OCI-LY7 (cell line): ENCODE measurements around the gene SPIRE2. TPM values are rescaled to one million over a fixed set of nuclear protein-coding genes. Genes with fewer than 3 reads are reported as not detected.

Source experiments
- BruUV-seq: library from RNA; stranded (reverse); fragments of 400-500 nt; replicated peaks from 2 replicates; lab custom pipeline; 2021; lab: Mats Ljungman, UMichigan
- CTCF ChIA-PET: fragments of 300-600 bp; sonication (Branson Sonifier 250); formaldehyde crosslinking; loops from one replicate; lab custom pipeline; 2022; ENCODE audit warnings: antibody characterized with exemption; ENCODE audit not compliant: unreplicated experiment; lab: Charles Lee
- POLR2A ChIA-PET: fragments of 300-600 bp; sonication (Branson Sonifier 250); formaldehyde crosslinking; loops from one replicate; lab custom pipeline; 2022; ENCODE audit warnings: antibody characterized with exemption; lab: Charles Lee
- DNase-seq: peaks from one replicate; pipeline ENCODE4 v3.0.0-alpha.2; 2015; ENCODE audit warnings: low spot score
- H2AFZ ChIP-seq: fragments of 200-600 bp; sonication (generic), shearing (Covaris generic); 2 replicates; pipeline ENCODE4 v1.6.1; 2014; ENCODE audit warnings: mild to moderate bottlenecking, antibody characterized with exemption, low read length, moderate library complexity
- H3K27ac ChIP-seq: fragments of 200-600 bp; sonication (generic); 2 replicates; pipeline ENCODE4 v1.5.1; 2014; ENCODE audit warnings: mixed run types, low read depth, mild to moderate bottlenecking, moderate library complexity, low read length, inconsistent platforms; ENCODE audit not compliant: poor library complexity, severe bottlenecking
- H3K36me3 ChIP-seq: fragments of 200-600 bp; sonication (generic); 2 replicates; pipeline ENCODE4 v1.6.1; 2014; ENCODE audit warnings: mild to moderate bottlenecking, antibody characterized with exemption, low read length, moderate library complexity, mixed read lengths; ENCODE audit not compliant: insufficient read depth
- H3K4me1 ChIP-seq: fragments of 200-600 bp; sonication (generic); 2 replicates; pipeline ENCODE4 v1.5.1; 2014; ENCODE audit warnings: mild to moderate bottlenecking, low read length; ENCODE audit not compliant: insufficient read depth, poor library complexity, severe bottlenecking
- H3K4me2 ChIP-seq: fragments of 200-600 bp; sonication (generic); 2 replicates; pipeline ENCODE4 v1.6.1; 2014; ENCODE audit warnings: mild to moderate bottlenecking, low read length
- H3K4me3 ChIP-seq: fragments of 200-600 bp; sonication (generic); 2 replicates; pipeline ENCODE4 v1.5.1; 2014; ENCODE audit warnings: mild to moderate bottlenecking, low read depth, low read length; ENCODE audit not compliant: poor library complexity, severe bottlenecking
- H3K79me2 ChIP-seq: fragments of 200-600 bp; sonication (generic); 2 replicates; pipeline ENCODE4 v1.6.1; 2016; ENCODE audit warnings: low read depth, mild to moderate bottlenecking, low read length, moderate library complexity, mixed read lengths; ENCODE audit not compliant: insufficient read depth
- H3K9me2 ChIP-seq: fragments of 200-600 bp; sonication (generic); 2 replicates; pipeline ENCODE4 v1.6.1; 2016; ENCODE audit warnings: mild to moderate bottlenecking, low read length, mixed read lengths; ENCODE audit not compliant: insufficient read depth
- H3K9me3 ChIP-seq: fragments of 200-600 bp; sonication (generic); 2 replicates; pipeline ENCODE4 v1.6.1; 2014; ENCODE audit warnings: mild to moderate bottlenecking, mixed run types, low read length, mixed read lengths
- H4K20me1 ChIP-seq: fragments of 200-600 bp; sonication (generic); 2 replicates; pipeline ENCODE4 v1.6.1; 2014; ENCODE audit warnings: mild to moderate bottlenecking, antibody characterized with exemption, low read length, moderate library complexity, mixed read lengths; ENCODE audit not compliant: insufficient read depth
- CTCF ChIP-seq: fragments of 200-600 bp; sonication (generic); conservative IDR thresholded peaks from 2 replicates; pipeline ENCODE4 v1.5.1; 2014; ENCODE audit warnings: mild to moderate bottlenecking, antibody characterized with exemption, low read length, moderate library complexity, mixed read lengths
- EZH2phosphoT487 ChIP-seq: fragments of 200-600 bp; sonication (generic); IDR thresholded peaks from 2 replicates; pipeline ENCODE4 v1.6.1; 2018; ENCODE audit warnings: low read depth, borderline replicate concordance, mild to moderate bottlenecking, mixed run types, antibody characterized with exemption, low read length, moderate library complexity, mixed read lengths
- intact Hi-C: fragments of 100-400 bp; cut with micrococcal nuclease; formaldehyde crosslinking; loops from one replicate; pipeline ENCODE4 v1.10.0; 2022; ENCODE audit not compliant: unreplicated experiment
- total RNA-seq, 2 experiments: library from RNA; depleted of rRNA in 1 of 2; stranded (reverse); fragments of >200 nt in 1 of 2; shearing (Covaris generic) in 1 of 2; gene quantifications; 2 replicates each; pipeline ENCODE4 v1.2.3, GENCODE V29; 2014 to 2022

Gene SPIRE2
- total RNA-seq, 2 experiments from 2014 or later = 7.1 to 48.5 TPM

- Histone ChIP-seq H3K9me3 (peaks cover 1% of the 10 kb centered on the region), H3K79me2 (peaks cover 50% of the 10 kb centered on the region), H3K9me2 (no peaks in the 10 kb centered on the region), H3K4me1 (no peaks in the 10 kb centered on the region), H3K36me3 (peaks cover 91% of the 10 kb centered on the region), H2AFZ (no peak overlapping the region), H4K20me1 (no peaks in the 10 kb centered on the region), H3K27ac (no peak overlapping the region), H3K4me3 (no peak overlapping the region), H3K4me2 (no peak overlapping the region)
- no peak for DNase-seq
- CTCF ChIA-PET = no interaction called here
- POLR2A ChIA-PET = interaction anchor here (0.6 kb wide), 2 partner anchors 8 to 73 kb away, joined by 4 to 5 read pairs; no protein-coding TSS in a partner anchor
- TF ChIP-seq EZH2phosphoT487 = no peak
- TF ChIP-seq CTCF = no peak
- intact Hi-C loops = no loop called here
- BruUV-seq = no TSS peak
Measured at GRCh38 chr16:89881368-89881730, 53.1 kb downstream of the SPIRE2 start.

- Histone ChIP-seq H3K9me2 (no peaks in the 10 kb centered on the region), H3K79me2 (peaks cover 28% of the 10 kb centered on the region; the same call in 1 of the 2 replicates), H3K9me3 (no peaks in the 10 kb centered on the region), H3K4me1 (no peaks in the 10 kb centered on the region), H3K27ac (no peak overlapping the region), H2AFZ (no peak overlapping the region), H3K4me3 (no peak overlapping the region), H4K20me1 (no peaks in the 10 kb centered on the region), H3K4me2 (no peak overlapping the region), H3K36me3 (peaks cover 94% of the 10 kb centered on the region)
- ChIA-PET CTCF (no interaction called here), POLR2A (no interaction called here)
- TF ChIP-seq CTCF (no peak), EZH2phosphoT487 (no peak)
- DNase-seq = no peak
- BruUV-seq = no TSS peak
- intact Hi-C loops = no loop called here
Measured at GRCh38 chr16:89883346-89884040, 55.2 kb downstream of the SPIRE2 start.

GRCh38 chr16:89884041-89884421, 55.8 kb downstream of the SPIRE2 start:
- intact Hi-C loops = no loop called here
- no peaks in the 10 kb centered on the region for H3K4me1 ChIP-seq
- ChIA-PET CTCF (no interaction called here), POLR2A (no interaction called here)
- H3K9me3 ChIP-seq = no peaks in the 10 kb centered on the region
- no peak overlapping the region for H3K27ac ChIP-seq
- H3K36me3 ChIP-seq = peaks cover 93% of the 10 kb centered on the region
- H3K4me3 ChIP-seq = no peak overlapping the region
- no peak for DNase-seq
- no peak overlapping the region for H3K4me2 ChIP-seq
- peaks cover 23% of the 10 kb centered on the region; the same call in 1 of the 2 replicates for H3K79me2 ChIP-seq
- no peak overlapping the region for H2AFZ ChIP-seq
- no peaks in the 10 kb centered on the region for H3K9me2 ChIP-seq
- no peaks in the 10 kb centered on the region for H4K20me1 ChIP-seq
- no peak for TF ChIP-seq CTCF
- no peak for TF ChIP-seq EZH2phosphoT487
- no TSS peak for BruUV-seq
